K562 (cell line): ENCODE data around the gene ZNF330. TPM values are rescaled to one million over a fixed set of nuclear protein-coding genes. Genes with fewer than 3 reads are reported as not detected.
A peak's percentile ranks its signal among the peaks of the same experiment; 100 is the strongest.

Experiments
- ATAC-seq: fragments of 200-7000 bp; cut with Tn5 transposase; 3 replicates; pipeline ENCODE4 v1.9.1; 2020; ENCODE audit warnings: moderate library complexity
- BruUV-seq: library from RNA; stranded (reverse); fragments of 400-500 nt; replicated peaks from 2 replicates; lab custom pipeline; 2021; lab: Mats Ljungman, UMichigan
- CTCF ChIA-PET: fragments of 300-600 bp; formaldehyde crosslinking; extraction: SDS; loops from one replicate; lab custom pipeline; 2021; ENCODE audit warnings: low intra/inter-chr PET ratio; lab: Yijun Ruan, JAX
- POLR2A ChIA-PET: fragments of 300-600, 350-650 bp; sonication (Branson Sonifier 250); formaldehyde crosslinking; extraction: SDS; loops from one replicate; lab custom pipeline; 2021; ENCODE audit warnings: antibody characterized with exemption, inconsistent platforms; lab: Yijun Ruan, JAX
- DNase-seq, 4 experiments: peaks; one replicate each; pipeline versions ENCODE4 v3.0.0 to v3.0.0-alpha.2; 2011 to 2018; ENCODE audit warnings: low spot score in 3 of 4, mixed read lengths in 3 of 4; ENCODE audit errors: extremely low read depth in 1 of 4
- FAIRE-seq: peaks from 2 replicates; lab custom pipeline; 2011; peaks lifted over from hg19 to GRCh38; lab: Jason Lieb, UNC
- H2AFZ ChIP-seq: 2 replicates; pipeline ENCODE4 v1.6.0; 2011; ENCODE audit warnings: low read depth, low read length, control low read depth, inconsistent platforms
- H3K27ac ChIP-seq: fragments of 200-600 bp; 3 replicates; pipeline ENCODE4 v1.8.0; 2011; ENCODE audit warnings: low read depth, mild to moderate bottlenecking, control low read depth, inconsistent platforms, low read length, moderate library complexity, mixed read lengths; ENCODE audit errors: extremely low read depth
- H3K27me3 ChIP-seq, 2 experiments: fragments of 300-600 bp in 1 of 2; 2 replicates in 1 of 2; 3 replicates in 1 of 2; pipeline versions ENCODE4 v1.6.0 to v1.8.0; 2011; ENCODE audit warnings: inconsistent platforms in 2 of 2, low read length in 2 of 2, mild to moderate bottlenecking in 1 of 2, mixed read lengths in 1 of 2, moderate library complexity in 1 of 2; ENCODE audit not compliant: control insufficient read depth in 2 of 2, insufficient read depth in 2 of 2
- H3K36me3 ChIP-seq: fragments of 300-600 bp; 3 replicates; pipeline ENCODE4 v1.8.0; 2011; ENCODE audit warnings: mild to moderate bottlenecking, low read length, inconsistent platforms; ENCODE audit not compliant: control insufficient read depth, insufficient read depth
- H3K4me1 ChIP-seq, 2 experiments: fragments of 200-600 bp in 1 of 2; replicated peaks in 1 of 2; 2 replicates in 1 of 2; 3 replicates in 1 of 2; pipeline versions ENCODE4 v1.5.1 to v1.8.0; 2011; ENCODE audit warnings: inconsistent platforms in 2 of 2, low read length in 2 of 2, mild to moderate bottlenecking in 1 of 2, mixed read lengths in 1 of 2, moderate library complexity in 1 of 2; ENCODE audit not compliant: control insufficient read depth in 2 of 2, insufficient read depth in 2 of 2
- H3K4me2 ChIP-seq: 2 replicates; pipeline ENCODE4 v1.6.1; 2011; ENCODE audit warnings: low read length, control low read depth, inconsistent platforms, mixed read lengths; ENCODE audit not compliant: insufficient read depth
- H3K4me3 ChIP-seq: fragments of 200-600 bp; sonication (generic), shearing (Covaris generic); 2 replicates; pipeline ENCODE4 v1.5.1; 2016; ENCODE audit warnings: control low read depth, inconsistent platforms
- H3K79me2 ChIP-seq: fragments of 200-600 bp; 3 replicates; pipeline ENCODE4 v1.8.0; 2011; ENCODE audit warnings: low read length, inconsistent platforms; ENCODE audit not compliant: control insufficient read depth, insufficient read depth
- H3K9ac ChIP-seq, 2 experiments: 2 replicates each; pipeline versions ENCODE4 v1.6.0 to v1.6.1; 2011; ENCODE audit warnings: low read depth in 2 of 2, low read length in 2 of 2, control low read depth in 1 of 2, inconsistent platforms in 1 of 2, mild to moderate bottlenecking in 1 of 2, mixed read lengths in 1 of 2; ENCODE audit not compliant: insufficient read depth in 1 of 2
- H3K9me1 ChIP-seq: one replicate; pipeline ENCODE4 v1.6.0; 2011; ENCODE audit warnings: inconsistent platforms, mild to moderate bottlenecking, low read length, moderate library complexity; ENCODE audit not compliant: control insufficient read depth, insufficient read depth
- H3K9me3 ChIP-seq: replicated peaks from 2 replicates; pipeline ENCODE4 v1.5.1; 2011; ENCODE audit warnings: low read depth, low read length, inconsistent platforms; ENCODE audit not compliant: control insufficient read depth, insufficient read depth
- H4K20me1 ChIP-seq: replicated peaks from 2 replicates; pipeline ENCODE4 v1.6.1; 2011; ENCODE audit warnings: low read length, inconsistent platforms, mixed read lengths; ENCODE audit not compliant: control insufficient read depth, insufficient read depth
- FUS ChIP-seq: fragments of 200-400 bp; formaldehyde crosslinking; optimal IDR thresholded peaks from 2 replicates; pipeline ENCODE3; 2017; ENCODE audit warnings: low read depth, low read length
- IRF2 ChIP-seq: sonication (generic); formaldehyde crosslinking; IDR thresholded peaks from 2 replicates; pipeline ENCODE4 v1.8.1; 2022; ENCODE audit warnings: mild to moderate bottlenecking, missing genetic modification reagents
- PTBP1 ChIP-seq: fragments of 200-400 bp; formaldehyde crosslinking; IDR thresholded peaks from 2 replicates; pipeline ENCODE4 v1.6.1; 2017; ENCODE audit warnings: low read depth, low read length
- ZBTB8A ChIP-seq: fragments of 450-650 bp; IDR thresholded peaks from 2 replicates; pipeline ENCODE4 v1.6.1; 2018; ENCODE audit warnings: mild to moderate bottlenecking, moderate library complexity; ENCODE audit not compliant: partially characterized antibody
- ZNF316 ChIP-seq: fragments of 450-650 bp; IDR thresholded peaks from 2 replicates; pipeline ENCODE4 v1.6.1; 2016
- ZNF75A ChIP-seq: fragments of 450-650 bp; formaldehyde crosslinking; IDR thresholded peaks from 2 replicates; pipeline ENCODE4 v1.4.0; 2020; ENCODE audit warnings: mild to moderate bottlenecking
- ZSCAN29 ChIP-seq: fragments of 450-650 bp; IDR thresholded peaks from 2 replicates; pipeline ENCODE4 v1.6.1; 2017
- WGBS: fragments of 100-300 bp; shearing (Covaris generic); methylation state at CpG from one replicate; pipeline ENCODE4 v1.1.6; 2016; ENCODE audit warnings: low coverage, mixed read lengths; ENCODE audit not compliant: insufficient coverage; ENCODE audit errors: missing lambda C conversion rate; 5-methylcytosine and 5-hydroxymethylcytosine counted together
- in situ Hi-C: fragments of 300-500 bp; cut with MboI; formaldehyde crosslinking; loops from 4 replicates; pipeline ENCODE4 v1.15.0; 2018; ENCODE audit warnings: inconsistent platforms, mixed read lengths
- intact Hi-C: fragments of 100-400 bp; cut with micrococcal nuclease; formaldehyde crosslinking; loops from 2 replicates; pipeline ENCODE4 v1.14.2; 2022
- polyA plus RNA-seq, 8 experiments: library from polyadenylated mRNA; depleted of rRNA in 4 of 8; stranded (reverse) in 5 of 8; unstranded in 3 of 8; fragments of >200 nt; fragmentation: Nextera tagmentation in 2 of 8; fragmentation: Illumina TruSeq in 1 of 8; extraction: Ambion mirVana in 2 of 8; extraction: Trizol in 1 of 8; gene quantifications; 2 replicates each; pipeline versions ENCODE4 v1.2.1 to v1.2.3, GENCODE V29; 2011 to 2014; ENCODE audit warnings: inconsistent platforms in 1 of 8, missing spikeins in 1 of 8
- total RNA-seq, 7 experiments: library from RNA; depleted of rRNA in 6 of 7; stranded (reverse); fragments of >200 nt in 6 of 7; fragmentation: Illumina TruSeq in 2 of 7; extraction: Trizol in 2 of 7; gene quantifications; 2 replicates each; pipeline versions ENCODE4 v1.2.1 to v1.2.3, GENCODE V29; 2011 to 2021; ENCODE audit warnings: low replicate concordance in 1 of 7
- TF ChIP-seq, protein P1 (sequence below): sonication (generic); formaldehyde crosslinking; IDR thresholded peaks from 2 replicates; pipeline ENCODE4 v1.9.0; 2022; ENCODE audit warnings: mild to moderate bottlenecking, missing genetic modification reagents
- TF ChIP-seq, protein P2 (sequence below), 2 experiments: fragments of 450-650 bp in 1 of 2; IDR thresholded peaks; 2 replicates each; pipeline ENCODE4 v1.6.1; 2011 to 2017; ENCODE audit warnings: low read depth in 2 of 2, antibody characterized with exemption in 1 of 2, borderline replicate concordance in 1 of 2, low read length in 1 of 2, mild to moderate bottlenecking in 1 of 2, mixed read lengths in 1 of 2; ENCODE audit not compliant: control insufficient read depth in 1 of 2
- TF ChIP-seq, protein P3 (sequence below): fragments of 450-650 bp; formaldehyde crosslinking; IDR thresholded peaks from 2 replicates; pipeline ENCODE4 v1.4.0; 2022; ENCODE audit warnings: missing genetic modification characterization

Gene ZNF330
- total and polyA plus RNA-seq, 9 of the 15 experiments (the other 6 are each of a cell fraction or from before 2014, with no cell fraction given) = 70.0 to 115 (median 92.0) TPM

DNA sequence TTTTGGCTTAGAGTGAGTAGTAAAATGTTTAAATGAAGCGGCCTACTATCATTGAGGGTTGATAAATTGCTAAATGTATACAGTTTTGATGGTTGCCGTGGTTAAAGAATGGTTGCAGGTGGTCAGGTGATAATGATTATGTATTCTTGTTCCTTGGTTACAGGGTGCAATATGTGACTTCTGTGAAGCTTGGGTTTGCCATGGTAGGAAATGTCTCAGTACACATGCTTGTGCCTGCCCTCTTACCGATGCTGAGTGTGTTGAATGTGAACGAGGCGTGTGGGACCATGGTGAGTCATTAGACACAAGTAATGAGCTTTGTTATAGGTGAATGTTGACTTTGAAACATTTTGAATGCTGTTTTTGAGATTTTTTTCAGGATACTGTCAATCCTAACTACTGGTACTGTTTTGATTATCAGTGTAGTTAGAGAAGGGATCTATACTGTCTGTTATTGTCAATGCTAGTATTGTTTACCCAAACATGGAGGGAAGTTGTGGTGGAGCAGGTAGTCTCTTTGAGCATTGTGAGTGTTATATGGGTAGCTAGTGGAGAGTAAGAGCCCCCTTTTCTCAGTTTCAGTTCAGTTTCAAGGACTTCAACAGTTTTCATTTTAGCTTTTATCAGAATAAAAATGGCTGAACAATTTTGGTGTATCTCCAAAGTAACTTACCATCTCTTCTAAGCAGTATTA is 8.9 kb downstream of the ZNF330 start:
- WGBS = 100% methylated on average over 5 of the region's 5 CpGs
- H3K4me1 ChIP-seq = no peaks in the 10 kb centered on the region
- H3K9me3 ChIP-seq = no peaks in the 10 kb centered on the region
- in situ Hi-C loops (no loop called here), intact Hi-C loops (no loop called here)
- no peak overlapping the region for H3K4me2 ChIP-seq
- FAIRE-seq (no peak), DNase-seq (no peak), ATAC-seq (no peak)
- ChIA-PET CTCF (no interaction called here), POLR2A (no interaction called here)
- BruUV-seq = no TSS peak
- H3K27ac ChIP-seq = no peak overlapping the region
- H3K36me3 ChIP-seq = peaks cover 88% of the 10 kb centered on the region
- H3K27me3 ChIP-seq = no peaks in the 10 kb centered on the region
- H3K9ac ChIP-seq = no peak overlapping the region
- no peaks in the 10 kb centered on the region for H4K20me1 ChIP-seq
- no peak overlapping the region for H2AFZ ChIP-seq
- H3K79me2 ChIP-seq = peaks cover 20% of the 10 kb centered on the region
- no peak overlapping the region for H3K4me3 ChIP-seq
- no peaks in the 10 kb centered on the region for H3K9me1 ChIP-seq
- no peak for TF ChIP-seq FUS
- TF ChIP-seq ZSCAN29 = no peak
- TF ChIP-seq, all 486 proteins: peak for 0

DNA sequence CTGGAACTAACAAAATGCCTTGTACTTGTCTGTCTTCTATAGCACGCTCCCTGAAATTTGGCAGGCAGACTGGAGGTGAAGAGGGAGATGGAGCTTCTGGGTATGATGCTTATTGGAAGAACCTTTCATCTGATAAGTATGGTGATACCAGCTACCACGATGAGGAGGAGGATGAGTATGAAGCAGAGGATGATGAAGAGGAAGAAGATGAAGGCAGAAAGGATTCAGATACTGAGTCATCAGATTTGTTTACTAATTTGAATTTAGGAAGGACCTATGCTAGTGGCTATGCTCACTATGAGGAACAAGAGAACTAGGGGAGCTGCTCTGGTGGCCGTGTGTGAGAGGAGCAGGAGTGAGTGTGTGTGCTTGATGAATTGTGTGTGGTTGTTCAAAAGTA is 13.0 kb downstream of the ZNF330 start:
- WGBS = 90% methylated on average over 3 of the region's 3 CpGs

More for the DNA sequence above, 13.0 kb downstream of the ZNF330 start:
- H3K4me3 ChIP-seq = no peak overlapping the region
- no peak overlapping the region for H3K4me2 ChIP-seq
- H3K27ac ChIP-seq = no peak overlapping the region
- DNase-seq (no peak), ATAC-seq (no peak), FAIRE-seq (no peak)
- no peaks in the 10 kb centered on the region for H4K20me1 ChIP-seq
- H3K4me1 ChIP-seq = no peaks in the 10 kb centered on the region
- no TSS peak for BruUV-seq
- H3K9me3 ChIP-seq = no peaks in the 10 kb centered on the region
- CTCF ChIA-PET = no interaction called here
- intact Hi-C loops = no loop called here
- no peaks in the 10 kb centered on the region for H3K79me2 ChIP-seq
- in situ Hi-C loops = no loop called here
- no peak overlapping the region for H3K9ac ChIP-seq
- TF ChIP-seq, protein P1, sequence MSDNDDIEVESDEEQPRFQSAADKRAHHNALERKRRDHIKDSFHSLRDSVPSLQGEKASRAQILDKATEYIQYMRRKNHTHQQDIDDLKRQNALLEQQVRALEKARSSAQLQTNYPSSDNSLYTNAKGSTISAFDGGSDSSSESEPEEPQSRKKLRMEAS (CRISPR knock-in tag) = no peak
- TF ChIP-seq ZNF316 = peak; percentile 55
- no peak for TF ChIP-seq ZNF75A (CRISPR knock-in tag)
- TF ChIP-seq ZBTB8A = no peak
- TF ChIP-seq, protein P2, sequence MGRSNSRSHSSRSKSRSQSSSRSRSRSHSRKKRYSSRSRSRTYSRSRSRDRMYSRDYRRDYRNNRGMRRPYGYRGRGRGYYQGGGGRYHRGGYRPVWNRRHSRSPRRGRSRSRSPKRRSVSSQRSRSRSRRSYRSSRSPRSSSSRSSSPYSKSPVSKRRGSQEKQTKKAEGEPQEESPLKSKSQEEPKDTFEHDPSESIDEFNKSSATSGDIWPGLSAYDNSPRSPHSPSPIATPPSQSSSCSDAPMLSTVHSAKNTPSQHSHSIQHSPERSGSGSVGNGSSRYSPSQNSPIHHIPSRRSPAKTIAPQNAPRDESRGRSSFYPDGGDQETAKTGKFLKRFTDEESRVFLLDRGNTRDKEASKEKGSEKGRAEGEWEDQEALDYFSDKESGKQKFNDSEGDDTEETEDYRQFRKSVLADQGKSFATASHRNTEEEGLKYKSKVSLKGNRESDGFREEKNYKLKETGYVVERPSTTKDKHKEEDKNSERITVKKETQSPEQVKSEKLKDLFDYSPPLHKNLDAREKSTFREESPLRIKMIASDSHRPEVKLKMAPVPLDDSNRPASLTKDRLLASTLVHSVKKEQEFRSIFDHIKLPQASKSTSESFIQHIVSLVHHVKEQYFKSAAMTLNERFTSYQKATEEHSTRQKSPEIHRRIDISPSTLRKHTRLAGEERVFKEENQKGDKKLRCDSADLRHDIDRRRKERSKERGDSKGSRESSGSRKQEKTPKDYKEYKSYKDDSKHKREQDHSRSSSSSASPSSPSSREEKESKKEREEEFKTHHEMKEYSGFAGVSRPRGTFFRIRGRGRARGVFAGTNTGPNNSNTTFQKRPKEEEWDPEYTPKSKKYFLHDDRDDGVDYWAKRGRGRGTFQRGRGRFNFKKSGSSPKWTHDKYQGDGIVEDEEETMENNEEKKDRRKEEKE (IDR thresholded peaks at IDR 0.05; ENCODE audit: borderline replicate concordance in 1 of 2, control insufficient read depth in 1 of 2, low read depth in 2 of 2, low read length in 1 of 2) = no peak
- no peak for TF ChIP-seq PTBP1
- TF ChIP-seq IRF2 = no peak
- TF ChIP-seq, protein P3, sequence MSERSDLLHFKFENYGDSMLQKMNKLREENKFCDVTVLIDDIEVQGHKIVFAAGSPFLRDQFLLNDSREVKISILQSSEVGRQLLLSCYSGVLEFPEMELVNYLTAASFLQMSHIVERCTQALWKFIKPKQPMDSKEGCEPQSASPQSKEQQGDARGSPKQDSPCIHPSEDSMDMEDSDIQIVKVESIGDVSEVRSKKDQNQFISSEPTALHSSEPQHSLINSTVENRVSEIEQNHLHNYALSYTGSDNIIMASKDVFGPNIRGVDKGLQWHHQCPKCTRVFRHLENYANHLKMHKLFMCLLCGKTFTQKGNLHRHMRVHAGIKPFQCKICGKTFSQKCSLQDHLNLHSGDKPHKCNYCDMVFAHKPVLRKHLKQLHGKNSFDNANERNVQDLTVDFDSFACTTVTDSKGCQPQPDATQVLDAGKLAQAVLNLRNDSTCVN (CRISPR knock-in tag) = no peak
- peaks cover 61% of the 10 kb centered on the region for H3K36me3 ChIP-seq
- no peak overlapping the region for H2AFZ ChIP-seq
- no peaks in the 10 kb centered on the region for H3K27me3 ChIP-seq
- POLR2A ChIA-PET = no interaction called here
- no peaks in the 10 kb centered on the region for H3K9me1 ChIP-seq
